SK-N-MC (cell line): Measurements from ENCODE around the gene ITGA8.
"Not testable (repeated sequence)": the region's sequence is repeated elsewhere in the genome, so short reads cannot be mapped to it uniquely, and the experiment has no call there.

Experiments used
- DNase-seq: peaks from one replicate; pipeline ENCODE4 v3.0.0-alpha.2; 2011; ENCODE audit warnings: low read depth, low spot score
- H3K27ac ChIP-seq: fragments of 200-600 bp; sonication (generic); 2 replicates; pipeline ENCODE4 v1.5.1; 2016; ENCODE audit warnings: mixed run types
- H3K36me3 ChIP-seq: fragments of 200-600 bp; sonication (generic); 2 replicates; pipeline ENCODE4 v1.6.1; 2017; ENCODE audit warnings: antibody characterized with exemption, low read length, mixed read lengths; ENCODE audit not compliant: insufficient read depth
- H3K4me3 ChIP-seq: fragments of 200-600 bp; sonication (generic); 2 replicates; pipeline ENCODE4 v1.5.1; 2016
- H3K9ac ChIP-seq: fragments of 200-600 bp; sonication (generic); 2 replicates; pipeline ENCODE4 v1.8.0; 2017; ENCODE audit warnings: mixed run types, mixed read lengths; ENCODE audit not compliant: insufficient read length
- H3K9me3 ChIP-seq: fragments of 200-600 bp; sonication (generic); 2 replicates; pipeline ENCODE4 v1.6.1; 2017; ENCODE audit warnings: low read depth, mild to moderate bottlenecking, antibody characterized with exemption, low read length, moderate library complexity, mixed read lengths
- EZH2 ChIP-seq: fragments of 200-600 bp; sonication (generic); IDR thresholded peaks from one replicate; pipeline ENCODE4 v1.6.1; 2017; ENCODE audit warnings: antibody characterized with exemption
- FOXP2 ChIP-seq: optimal IDR thresholded peaks from 2 replicates; pipeline ENCODE3; 2011; ENCODE audit warnings: mild to moderate bottlenecking, moderate library complexity; ENCODE audit not compliant: insufficient read depth; ENCODE audit errors: extremely low read length, control extremely low read depth
- POLR2AphosphoS5 ChIP-seq: IDR thresholded peaks from 2 replicates; pipeline ENCODE4 v1.6.1; 2012; ENCODE audit warnings: mild to moderate bottlenecking, low read depth, low read length, borderline replicate concordance

ITGA8 gene

GRCh38 chr10:15652117-15652516, 67.6 kb downstream of the ITGA8 start:
- no peaks in the 10 kb centered on the region for H3K36me3 ChIP-seq
- no peak overlapping the region for H3K4me3 ChIP-seq
- no peaks in the 10 kb centered on the region for H3K9me3 ChIP-seq
- DNase-seq, result no peak
- H3K27ac ChIP-seq, result no peak overlapping the region
- no peak overlapping the region for H3K9ac ChIP-seq
- TF ChIP-seq FOXP2, result no peak

DNA sequence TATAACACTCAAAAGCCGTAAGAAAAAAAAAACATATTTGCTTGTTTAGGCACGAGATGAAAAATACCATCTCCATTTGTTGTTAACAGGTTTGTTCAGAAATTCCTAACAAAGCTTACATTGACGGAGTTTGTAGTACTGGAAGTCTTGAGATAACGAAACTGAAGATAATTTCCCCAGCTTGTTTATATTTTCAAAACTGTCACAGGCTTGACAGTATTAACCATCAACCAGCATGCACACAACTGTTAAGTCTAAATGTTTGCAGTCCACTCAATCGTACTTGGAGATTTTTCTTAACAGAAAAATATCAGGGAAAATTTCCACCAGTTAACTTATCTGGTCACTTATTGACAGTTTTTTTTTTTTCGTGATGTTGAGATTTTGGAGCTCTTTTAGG, 68.5 kb downstream of the ITGA8 start:
- Histone ChIP-seq H3K27ac (no peak overlapping the region), H3K9me3 (no peaks in the 10 kb centered on the region), H3K9ac (no peak overlapping the region), H3K4me3 (no peak overlapping the region), H3K36me3 (no peaks in the 10 kb centered on the region)
- no peak for DNase-seq
- TF ChIP-seq FOXP2, result no peak
- TF ChIP-seq POLR2AphosphoS5, result no peak
- no peak for TF ChIP-seq EZH2

DNA sequence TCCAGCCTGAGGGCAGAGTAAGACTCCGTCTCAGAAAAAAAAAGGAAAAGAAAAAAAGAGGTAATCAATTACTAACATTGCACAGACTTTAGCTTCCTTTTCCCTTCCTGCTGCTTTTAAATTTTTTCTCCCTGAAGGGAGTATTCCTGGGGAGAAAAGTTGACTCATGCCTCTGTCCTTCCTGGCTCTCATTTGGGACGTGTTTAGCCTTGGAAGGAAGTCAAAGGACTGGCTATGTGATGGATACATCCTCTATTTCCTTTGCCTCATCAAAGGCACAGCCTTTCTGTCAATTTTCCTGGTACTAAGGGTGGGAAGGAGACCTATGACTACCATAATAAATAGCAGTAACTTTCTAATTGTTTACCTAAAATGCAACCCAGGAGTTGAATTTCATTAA, 77.6 kb downstream of the ITGA8 start:
- DNase-seq, result no peak
- H3K9ac ChIP-seq, result no peak overlapping the region
- no peak overlapping the region for H3K27ac ChIP-seq
- TF ChIP-seq EZH2 (no peak), FOXP2 (no peak), POLR2AphosphoS5 (no peak)
- H3K36me3 ChIP-seq, result no peaks in the 10 kb centered on the region
- no peaks in the 10 kb centered on the region for H3K9me3 ChIP-seq
- H3K4me3 ChIP-seq, result no peak overlapping the region

- no peak for TF ChIP-seq FOXP2
- TF ChIP-seq EZH2, result no peak
- TF ChIP-seq POLR2AphosphoS5, result no peak
- H3K9ac ChIP-seq, result no peak overlapping the region
- H3K4me3 ChIP-seq, result no peak overlapping the region
- H3K27ac ChIP-seq, result no peak overlapping the region
- no peak for DNase-seq
- H3K36me3 ChIP-seq, result no peaks in the 10 kb centered on the region
- H3K9me3 ChIP-seq, result no peaks in the 10 kb centered on the region
These were observed 79.1 kb downstream of the ITGA8 start for GRCh38 chr10:15640536-15641085.

DNA sequence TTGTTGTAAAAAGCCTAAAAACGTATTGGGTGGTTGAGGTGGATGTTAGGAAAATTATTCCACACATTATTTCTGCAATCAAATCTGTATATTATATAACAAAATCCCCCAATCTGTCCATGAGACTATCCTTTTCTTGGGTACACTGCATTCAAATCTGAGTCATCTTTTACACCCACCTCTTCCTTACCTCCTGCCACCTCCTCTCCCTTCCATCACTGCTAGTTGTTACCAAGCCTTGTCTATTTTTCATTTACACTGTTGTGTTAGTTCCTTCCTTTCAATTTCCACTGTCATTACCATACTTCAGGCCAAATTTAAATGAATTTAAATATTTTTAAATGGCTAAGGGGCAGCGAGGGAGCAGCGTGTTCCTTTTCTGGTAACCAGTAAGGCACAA, 83.3 kb downstream of the ITGA8 start:
- H3K9me3 ChIP-seq, result no peaks in the 10 kb centered on the region
- H3K4me3 ChIP-seq, result no peak overlapping the region
- no peak for TF ChIP-seq POLR2AphosphoS5
- no peak for TF ChIP-seq FOXP2
- no peak for TF ChIP-seq EZH2
- no peak overlapping the region for H3K27ac ChIP-seq
- no peak overlapping the region for H3K9ac ChIP-seq
- DNase-seq, result no peak
- no peaks in the 10 kb centered on the region for H3K36me3 ChIP-seq

GRCh38 chr10:15632456-15633091, 87.1 kb downstream of the ITGA8 start:
- DNase-seq, result no peak
- H3K27ac ChIP-seq, result no peak overlapping the region
- no peaks in the 10 kb centered on the region for H3K9me3 ChIP-seq
- TF ChIP-seq FOXP2 (no peak), EZH2 (no peak), POLR2AphosphoS5 (no peak)
- no peak overlapping the region for H3K9ac ChIP-seq
- no peaks in the 10 kb centered on the region for H3K36me3 ChIP-seq
- no peak overlapping the region for H3K4me3 ChIP-seq

DNA sequence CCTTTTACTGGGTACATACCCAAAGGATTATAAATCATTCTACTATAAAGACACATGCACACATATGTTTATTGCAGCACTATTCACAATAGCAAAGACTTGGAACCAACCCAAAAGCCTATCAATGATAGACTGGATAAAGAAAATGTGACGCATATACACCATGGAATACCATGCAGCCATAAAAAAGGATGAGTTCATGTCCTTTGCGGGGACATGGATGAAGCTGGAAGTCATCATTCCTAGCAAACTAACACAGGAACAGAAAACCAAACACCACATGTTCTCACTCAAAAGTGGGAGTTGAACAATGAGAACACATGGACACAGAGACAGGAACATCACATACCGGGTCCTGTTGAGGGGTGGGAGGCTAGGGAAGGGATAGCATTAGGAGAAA, 88.5 kb downstream of the ITGA8 start:
- H3K9me3 ChIP-seq, H3K4me3 ChIP-seq, DNase-seq, H3K9ac ChIP-seq, H3K27ac ChIP-seq, H3K36me3 ChIP-seq: not testable (repeated sequence)

DNA sequence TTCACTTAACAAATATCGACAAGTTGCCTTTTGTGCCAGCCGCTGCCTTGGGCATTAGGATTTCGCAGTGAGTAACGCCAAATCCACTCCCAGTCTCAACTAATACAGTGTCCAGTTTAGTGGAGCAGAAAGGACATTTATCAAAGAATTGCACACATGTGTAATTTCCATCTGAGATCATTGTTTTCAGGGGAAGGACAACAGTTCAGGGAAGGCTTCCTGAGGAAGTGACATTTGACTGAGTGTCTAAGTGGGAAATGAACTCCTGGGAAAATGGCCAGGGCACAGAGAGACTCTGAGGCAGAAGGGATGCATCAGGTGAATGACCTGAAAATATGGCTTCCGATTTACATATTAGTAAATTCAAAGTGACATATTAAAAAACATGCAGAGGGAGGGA, 89.4 kb downstream of the ITGA8 start:
- TF ChIP-seq POLR2AphosphoS5 (no peak), EZH2 (no peak), FOXP2 (no peak)
- no peak for DNase-seq
- Histone ChIP-seq H3K9me3 (no peaks in the 10 kb centered on the region), H3K4me3 (no peak overlapping the region), H3K27ac (no peak overlapping the region), H3K9ac (no peak overlapping the region), H3K36me3 (no peaks in the 10 kb centered on the region)

GRCh38 chr10:15627617-15628196, 92.0 kb downstream of the ITGA8 start:
- TF ChIP-seq EZH2 (no peak), POLR2AphosphoS5 (no peak), FOXP2 (no peak)
- no peak for DNase-seq
- H3K9me3 ChIP-seq, result no peaks in the 10 kb centered on the region

More at GRCh38 chr10:15627617-15628196, 92.0 kb downstream of the ITGA8 start:
- Histone ChIP-seq H3K4me3 (no peak overlapping the region), H3K9ac (no peak overlapping the region), H3K36me3 (no peaks in the 10 kb centered on the region), H3K27ac (no peak overlapping the region)
